HAP-1 (cell line): Measurements from ENCODE around the gene SPATS2.

Source experiments
- DNase-seq, 2 experiments: peaks; one replicate each; pipeline ENCODE4 v3.0.0-alpha.2; 2016 to 2020; ENCODE audit warnings: low spot score in 2 of 2
- H3K27me3 ChIP-seq: fragments of 250-450 bp; sonication (Bioruptor Pico); 2 replicates; pipeline ENCODE4 v1.5.1; 2020; ENCODE audit warnings: low read depth, mild to moderate bottlenecking, moderate library complexity
- H3K36me3 ChIP-seq: fragments of 250-450 bp; sonication (Bioruptor Pico); replicated peaks from 2 replicates; pipeline ENCODE4 v1.5.1; 2020; ENCODE audit warnings: mild to moderate bottlenecking
- H3K4me1 ChIP-seq: fragments of 250-450 bp; sonication (Bioruptor Pico); 2 replicates; pipeline ENCODE4 v1.5.1; 2020; ENCODE audit warnings: mild to moderate bottlenecking
- H3K4me3 ChIP-seq: fragments of 250-450 bp; sonication (Bioruptor Pico); 2 replicates; pipeline ENCODE4 v1.5.1; 2020; ENCODE audit warnings: mild to moderate bottlenecking, moderate library complexity
- H3K9me3 ChIP-seq: fragments of 250-450 bp; sonication (Bioruptor Pico); 2 replicates; pipeline ENCODE4 v1.5.1; 2020; ENCODE audit warnings: mild to moderate bottlenecking, moderate library complexity
- in situ Hi-C: fragments of 300-500 bp; cut with MboI; formaldehyde crosslinking; loops from 3 replicates; pipeline ENCODE4 v1.14.3; 2020; ENCODE audit warnings: low sequenced_read_pairs, inconsistent platforms, mixed read lengths

SPATS2 gene

DNA sequence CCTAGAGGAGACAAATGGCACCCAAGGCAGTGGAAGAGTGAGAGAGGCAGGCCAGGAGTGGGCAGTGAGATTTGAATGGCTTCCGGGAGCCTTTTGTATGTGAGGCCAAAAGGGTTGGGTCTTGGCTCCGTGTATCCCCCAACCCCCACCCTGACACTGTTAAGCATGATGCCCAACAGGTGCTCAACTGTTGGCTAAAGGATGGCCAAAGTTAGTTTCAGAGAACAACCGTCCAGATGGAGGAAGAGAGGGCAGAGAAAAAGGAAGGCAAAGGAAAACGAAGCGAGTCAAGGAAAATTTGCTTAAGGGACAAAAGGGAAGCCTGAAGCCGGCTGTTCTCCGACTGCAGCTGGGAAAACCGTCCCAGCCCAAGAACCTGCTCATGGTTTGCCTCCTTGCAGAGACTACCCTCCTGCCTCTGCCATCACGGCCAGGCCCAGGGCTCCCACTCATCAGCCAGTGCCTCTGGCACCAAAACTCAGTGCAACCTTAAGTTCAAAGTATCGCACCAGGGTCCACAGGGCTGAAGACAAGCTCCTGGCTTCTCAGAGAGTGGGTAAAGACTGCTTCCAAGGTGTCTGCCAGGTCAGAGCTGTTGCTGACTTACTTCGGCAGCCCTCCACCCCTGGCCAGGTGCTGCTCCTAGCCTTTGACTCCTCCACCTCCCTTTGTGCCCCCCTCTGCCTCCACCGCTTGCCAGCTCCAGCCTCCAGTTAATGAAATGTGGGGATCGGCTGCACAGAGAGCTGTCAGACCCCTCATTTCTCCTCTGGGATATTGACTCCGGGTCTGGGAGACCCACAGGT, 26.1 kb upstream of the SPATS2 start:
- Histone ChIP-seq H3K4me3 (no peak overlapping the region), H3K36me3 (no peaks in the 10 kb centered on the region), H3K9me3 (no peaks in the 10 kb centered on the region), H3K27me3 (no peaks in the 10 kb centered on the region), H3K4me1 (peaks cover 10% of the 10 kb centered on the region)
- DNase-seq, result no peak
- in situ Hi-C loops, result loop anchor here (5.0 kb wide), 1 partner anchor 54 kb away; no protein-coding TSS in a partner anchor

DNA sequence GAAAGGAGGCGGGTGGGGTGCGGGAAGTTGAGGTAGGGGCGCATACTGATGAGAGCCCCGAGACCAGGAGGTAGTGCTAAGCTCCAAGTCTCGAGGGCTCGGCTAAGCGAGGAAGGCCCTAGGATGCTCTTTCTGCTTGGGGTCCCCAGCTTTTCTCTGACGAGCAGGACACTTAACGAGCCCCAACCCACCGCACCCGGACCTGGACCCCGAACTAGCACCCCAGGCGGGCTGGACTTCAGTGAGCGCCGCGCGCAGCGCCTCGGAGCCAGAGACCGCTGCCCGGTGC, 25.5 kb upstream of the SPATS2 start:
- peak overlapping the region; percentile 39 for H3K4me3 ChIP-seq
- H3K4me1 ChIP-seq, result peaks cover 7% of the 10 kb centered on the region
- no peaks in the 10 kb centered on the region for H3K27me3 ChIP-seq
- DNase-seq, result no peak
- in situ Hi-C loops, result loop anchor here (5.0 kb wide), 1 partner anchor 54 kb away; no protein-coding TSS in a partner anchor
- H3K36me3 ChIP-seq, result no peaks in the 10 kb centered on the region
- no peaks in the 10 kb centered on the region for H3K9me3 ChIP-seq

DNA sequence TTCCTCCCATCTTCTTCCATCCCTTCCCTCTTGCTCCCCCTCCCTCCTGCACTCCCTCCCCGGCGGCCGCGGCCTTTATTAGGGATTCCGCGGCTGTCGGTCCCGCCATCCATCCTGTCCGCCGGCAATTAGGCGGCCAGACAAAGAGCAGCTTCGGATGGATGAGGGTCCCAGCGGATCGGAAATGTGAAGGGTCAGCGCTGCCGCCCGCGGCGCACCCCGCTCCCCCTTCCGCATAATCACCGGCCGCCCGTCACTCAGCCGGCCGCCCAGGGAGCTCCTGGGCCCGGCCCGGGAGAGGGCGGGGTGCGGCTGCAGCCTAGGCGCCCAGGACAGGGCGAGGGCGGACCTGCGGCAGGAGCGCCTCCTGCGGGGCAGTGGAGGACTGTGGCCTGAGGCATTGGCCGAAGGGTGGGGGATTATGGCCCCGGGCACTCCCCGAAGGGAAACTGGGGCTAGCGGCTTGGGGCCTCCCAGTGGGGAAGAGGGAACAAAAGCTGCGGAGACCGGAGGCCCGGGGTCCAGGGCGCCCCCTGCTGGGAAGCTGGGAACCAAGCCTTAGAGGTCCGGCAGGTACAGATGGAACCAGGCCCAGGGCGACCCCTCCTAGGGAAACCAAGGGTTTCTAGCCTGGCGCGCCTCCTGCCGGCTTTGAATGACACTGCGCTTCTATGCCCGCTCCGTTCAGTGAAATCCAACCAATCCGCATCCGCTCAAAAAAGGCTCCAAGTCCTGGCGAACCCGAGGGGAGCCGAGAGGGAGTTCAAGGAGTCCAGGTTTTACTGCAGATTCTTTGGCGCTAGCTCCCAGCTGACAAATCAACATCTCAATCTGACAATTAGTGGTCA, 25.0 kb upstream of the SPATS2 start:
- peak; percentile 94 to 98 for DNase-seq
- Histone ChIP-seq H3K4me3 (peak overlapping the region; percentile 39), H3K27me3 (no peaks in the 10 kb centered on the region), H3K9me3 (no peaks in the 10 kb centered on the region), H3K4me1 (peaks cover 12% of the 10 kb centered on the region), H3K36me3 (no peaks in the 10 kb centered on the region)
- in situ Hi-C loops, result loop anchor here (5.0 kb wide), 1 partner anchor 55 kb away; no protein-coding TSS in a partner anchor

DNA sequence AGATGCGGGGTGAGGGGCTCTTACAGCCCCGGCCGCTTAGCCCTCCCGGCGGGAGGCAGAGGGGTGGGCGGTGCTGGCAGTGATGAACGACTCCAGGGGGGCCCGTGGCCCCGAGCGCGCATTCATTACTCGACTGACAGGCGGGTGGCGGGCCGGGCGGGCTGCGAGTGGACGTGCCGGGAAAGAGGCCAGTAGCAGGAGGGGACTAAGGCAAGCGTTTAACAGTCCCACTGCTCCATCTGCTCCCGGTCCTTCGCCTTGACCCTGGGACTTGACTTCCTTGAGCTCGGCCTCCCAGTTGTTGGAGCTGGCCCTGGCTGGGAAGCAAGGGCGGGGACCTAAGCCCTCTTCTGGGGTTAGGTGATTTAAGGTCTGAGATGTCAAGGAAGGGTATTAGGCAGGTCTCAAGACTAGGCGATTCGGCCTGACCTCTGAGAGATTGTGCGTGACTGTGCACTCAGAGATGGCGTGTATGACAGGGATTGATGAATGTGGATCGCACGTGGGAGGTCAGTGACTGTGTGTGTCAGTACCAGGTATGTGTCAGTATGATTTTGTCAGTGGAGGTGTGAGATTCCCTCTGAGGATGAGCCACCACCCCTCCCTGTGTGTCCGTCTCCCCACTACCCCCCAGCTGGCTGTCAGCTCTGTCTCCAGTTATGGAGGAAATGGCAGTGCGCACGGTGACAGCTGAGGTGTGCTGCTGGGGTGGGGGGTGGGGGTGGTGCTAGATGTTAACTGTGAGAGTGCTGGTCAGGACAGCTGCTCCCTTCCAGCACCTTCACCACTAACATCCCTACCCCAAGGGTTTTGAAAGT, 24.1 kb upstream of the SPATS2 start:
- in situ Hi-C loops, result loop anchor here (5.0 kb wide), 1 partner anchor 56 kb away; no protein-coding TSS in a partner anchor
- DNase-seq, result no peak
- Histone ChIP-seq H3K9me3 (no peaks in the 10 kb centered on the region), H3K36me3 (no peaks in the 10 kb centered on the region), H3K4me3 (peak overlapping the region; percentile 39), H3K27me3 (no peaks in the 10 kb centered on the region), H3K4me1 (peaks cover 19% of the 10 kb centered on the region)

DNA sequence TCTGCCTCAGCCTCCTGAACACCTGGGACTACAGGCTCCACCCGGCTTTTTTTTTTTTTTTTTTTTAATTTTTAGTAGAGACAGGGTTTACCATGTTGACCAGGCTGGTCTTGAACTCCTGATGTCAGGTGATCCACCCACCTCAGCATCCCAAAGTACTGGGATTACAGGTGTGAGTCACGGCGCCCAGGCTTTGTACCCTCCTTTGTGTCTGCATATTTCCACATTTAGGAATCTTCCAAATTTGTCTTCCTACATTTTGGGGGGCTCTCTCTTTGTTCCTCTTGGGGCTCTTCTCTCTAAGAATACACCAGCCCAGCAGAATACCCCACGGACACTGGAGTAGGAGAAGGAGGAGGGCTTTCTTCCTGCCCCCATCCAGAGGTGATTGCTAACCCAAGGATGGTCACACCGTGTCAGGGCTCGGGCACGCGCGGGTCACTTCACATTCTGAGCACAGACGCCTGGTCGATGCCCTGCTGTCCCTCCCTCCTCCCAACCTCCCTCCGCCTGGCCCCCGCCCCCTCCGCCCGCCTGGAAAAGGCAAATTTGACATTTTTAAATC, 22.7 kb upstream of the SPATS2 start:
- Histone ChIP-seq H3K36me3 (no peaks in the 10 kb centered on the region), H3K4me3 (no peak overlapping the region), H3K9me3 (no peaks in the 10 kb centered on the region), H3K27me3 (no peaks in the 10 kb centered on the region), H3K4me1 (peaks cover 20% of the 10 kb centered on the region)
- in situ Hi-C loops, result loop anchor here (5.0 kb wide), 1 partner anchor 57 kb away; no protein-coding TSS in a partner anchor
- DNase-seq, result no peak

DNA sequence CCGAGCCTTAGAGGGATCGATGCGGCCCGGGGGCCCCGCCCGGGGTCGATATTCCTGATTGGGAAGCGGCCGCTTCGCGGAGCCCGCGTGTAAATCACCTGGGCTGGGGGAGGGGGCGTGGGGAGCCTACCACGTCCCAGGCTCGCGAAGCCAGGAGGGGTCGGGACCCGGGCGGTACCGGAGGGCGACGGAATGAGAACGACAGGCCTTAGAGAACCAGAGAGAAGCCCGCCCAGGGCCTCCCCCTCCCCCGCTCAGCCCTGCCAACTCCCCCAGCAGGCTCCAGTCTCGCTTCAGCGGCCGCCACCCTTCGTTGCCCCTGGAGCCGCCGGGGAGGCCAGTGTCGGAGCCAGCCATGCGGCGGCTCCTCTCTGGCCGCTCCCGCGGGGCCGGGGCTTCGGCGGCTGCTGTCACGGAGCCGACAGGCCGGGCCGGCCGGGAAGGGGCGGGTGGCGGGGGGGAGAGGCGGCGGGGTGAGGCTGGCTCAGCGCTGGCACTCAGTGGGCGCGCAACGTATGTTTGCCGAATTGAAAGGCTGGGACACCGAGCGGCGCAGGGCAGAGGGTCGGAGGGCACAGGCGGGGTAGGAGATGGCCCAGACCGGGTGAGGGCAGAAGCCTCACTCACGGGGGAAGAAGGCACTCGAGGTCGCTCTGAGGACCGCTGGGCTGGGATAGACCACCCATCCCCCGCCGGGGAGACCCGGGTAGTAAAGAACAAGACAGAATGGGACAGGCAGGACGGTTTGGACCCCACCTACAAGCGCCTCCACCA, 22.0 kb upstream of the SPATS2 start:
- peak in 1 of 2 experiments; percentile 46 for DNase-seq
- no peaks in the 10 kb centered on the region for H3K36me3 ChIP-seq
- H3K4me3 ChIP-seq, result no peak overlapping the region
- in situ Hi-C loops, result no loop called here
- H3K4me1 ChIP-seq, result peaks cover 20% of the 10 kb centered on the region
- H3K27me3 ChIP-seq, result no peaks in the 10 kb centered on the region
- no peaks in the 10 kb centered on the region for H3K9me3 ChIP-seq

DNA sequence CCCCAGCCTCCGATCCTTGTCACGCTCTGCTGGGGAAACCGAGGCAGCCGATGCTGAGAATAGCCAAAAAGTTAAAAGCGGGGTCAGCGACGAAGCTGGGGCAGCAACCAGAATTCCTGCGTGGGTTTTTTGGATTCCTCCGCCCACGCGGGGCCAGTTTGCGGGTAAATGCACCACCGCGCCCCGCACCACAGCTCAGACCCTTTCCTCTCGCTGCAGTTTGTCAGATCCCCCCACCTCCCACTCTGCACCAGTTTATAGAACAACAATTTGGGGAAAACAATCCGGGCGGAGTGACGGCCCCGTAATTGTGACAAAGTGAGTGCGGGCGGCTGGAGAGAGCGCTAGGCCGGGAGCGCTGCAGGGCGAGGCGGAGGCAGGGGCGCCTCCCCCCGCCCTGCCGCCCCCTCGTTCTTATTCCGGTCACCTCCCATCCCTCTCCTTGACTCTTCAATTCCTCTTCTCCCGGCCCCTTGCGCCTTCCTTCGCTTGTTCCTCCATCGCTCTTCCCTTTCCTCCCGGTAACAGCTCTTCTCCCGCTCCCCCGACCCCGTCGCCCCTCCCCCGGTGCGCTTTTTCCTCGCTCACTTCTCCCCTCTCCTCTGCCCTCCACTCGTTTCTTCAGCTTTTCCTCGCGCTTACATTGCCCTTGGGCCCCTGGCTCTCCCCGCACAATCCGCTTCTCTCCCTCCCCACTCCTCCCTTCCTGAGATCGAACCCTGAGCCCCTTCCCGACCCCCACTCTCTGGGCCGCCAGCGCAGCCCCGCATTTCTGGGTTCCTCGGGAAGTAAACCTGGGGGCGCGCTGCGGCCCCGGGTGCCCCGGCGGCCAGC, 21.2 kb upstream of the SPATS2 start:
- Histone ChIP-seq H3K27me3 (no peaks in the 10 kb centered on the region), H3K4me1 (peaks cover 20% of the 10 kb centered on the region), H3K36me3 (no peaks in the 10 kb centered on the region), H3K4me3 (no peak overlapping the region), H3K9me3 (no peaks in the 10 kb centered on the region)
- in situ Hi-C loops, result no loop called here
- no peak for DNase-seq

DNA sequence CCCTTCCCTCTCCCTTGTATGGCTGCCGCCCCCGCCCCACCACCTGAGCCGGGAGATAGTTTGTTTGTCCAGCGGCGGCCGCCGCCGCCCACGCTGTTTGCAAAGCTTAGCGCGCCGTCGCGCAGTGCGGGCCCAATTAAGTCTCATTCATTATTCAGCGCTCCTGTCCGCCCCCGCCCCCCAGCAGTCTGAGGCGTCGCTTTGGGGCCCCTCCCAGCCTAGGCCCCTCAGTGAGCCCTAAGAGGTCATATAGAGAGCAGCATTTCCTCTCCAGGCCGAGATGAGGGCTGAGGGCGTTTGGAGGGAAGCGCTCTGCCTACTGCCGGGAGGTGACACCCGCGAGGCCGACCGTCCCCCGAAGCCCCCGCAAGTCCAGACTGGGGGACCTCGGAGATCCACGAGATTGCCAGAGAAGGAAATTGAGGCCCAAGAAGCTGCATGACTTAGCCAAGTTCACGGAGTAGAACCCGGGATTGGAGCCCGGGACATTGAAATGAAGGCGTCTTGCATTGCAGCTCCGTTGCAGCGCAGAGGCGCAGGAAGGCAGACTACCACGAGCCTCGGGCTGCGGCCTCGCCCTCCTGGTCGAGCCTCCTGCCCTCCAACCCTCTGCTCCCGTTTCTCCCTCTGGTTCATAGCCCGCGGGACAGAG, 20.5 kb upstream of the SPATS2 start, which contains the start of gene DNAJC22:
Gene DNAJC22, plus strand, starts transcription at position 230 of the 652 bp plus-strand sequence. CDS start 1,985 bp downstream, outside the sequence.
- in situ Hi-C loops, result no loop called here
- peak in 1 of 2 experiments; percentile 37 for DNase-seq
- Histone ChIP-seq H3K27me3 (no peaks in the 10 kb centered on the region), H3K36me3 (no peaks in the 10 kb centered on the region), H3K9me3 (no peaks in the 10 kb centered on the region), H3K4me1 (peaks cover 20% of the 10 kb centered on the region), H3K4me3 (peak within 1 kb of the TSS; percentile 16)

DNA sequence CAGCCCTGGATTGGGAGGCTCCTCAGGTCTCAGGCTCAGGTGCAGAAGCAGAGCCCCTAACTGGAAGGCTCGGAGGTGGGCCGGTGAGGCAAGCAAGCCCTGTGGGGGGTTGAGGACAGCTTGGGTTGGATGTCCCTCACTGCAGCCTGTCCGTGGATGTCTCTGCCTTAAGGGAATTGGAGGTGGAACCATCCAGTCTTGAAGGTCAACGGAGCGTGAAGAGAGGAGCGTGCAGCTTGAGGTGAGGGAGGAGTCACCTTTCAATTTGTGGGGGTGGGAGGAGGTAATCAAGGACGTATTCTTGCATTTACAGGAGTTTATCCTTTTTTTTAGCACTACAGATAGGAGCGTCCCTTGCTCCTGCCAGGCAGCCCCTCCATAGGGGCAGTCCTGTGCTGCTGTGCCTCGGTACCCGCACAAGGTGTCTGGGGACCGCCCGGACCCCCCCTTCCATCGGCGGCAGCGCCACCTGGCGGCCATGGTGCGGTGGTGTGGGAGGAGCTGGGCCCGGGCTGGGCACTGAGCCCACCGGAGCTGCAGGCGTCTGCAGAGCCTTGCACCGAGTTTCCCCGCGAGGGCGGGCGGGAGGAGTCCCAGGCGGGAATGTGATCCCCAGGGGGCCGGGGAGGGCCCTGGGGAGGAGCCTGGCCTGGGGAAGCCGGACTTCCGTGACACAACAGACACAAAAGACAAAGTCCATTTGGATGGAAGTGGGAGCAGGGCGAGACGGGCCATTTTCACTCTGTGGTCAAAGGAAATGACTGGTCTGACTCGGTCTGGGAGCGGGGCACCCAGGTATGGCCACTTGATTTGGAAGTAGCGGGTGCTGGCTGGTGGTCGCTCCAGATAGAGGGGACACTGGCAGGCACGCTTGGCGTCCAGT, 19.7 kb upstream of the SPATS2 start:
- H3K27me3 ChIP-seq, result no peaks in the 10 kb centered on the region
- H3K4me3 ChIP-seq, result peak overlapping the region; percentile 16
- in situ Hi-C loops, result no loop called here
- H3K36me3 ChIP-seq, result no peaks in the 10 kb centered on the region
- peak; percentile 73 to 94 for DNase-seq
- peaks cover 20% of the 10 kb centered on the region for H3K4me1 ChIP-seq
- no peaks in the 10 kb centered on the region for H3K9me3 ChIP-seq

DNA sequence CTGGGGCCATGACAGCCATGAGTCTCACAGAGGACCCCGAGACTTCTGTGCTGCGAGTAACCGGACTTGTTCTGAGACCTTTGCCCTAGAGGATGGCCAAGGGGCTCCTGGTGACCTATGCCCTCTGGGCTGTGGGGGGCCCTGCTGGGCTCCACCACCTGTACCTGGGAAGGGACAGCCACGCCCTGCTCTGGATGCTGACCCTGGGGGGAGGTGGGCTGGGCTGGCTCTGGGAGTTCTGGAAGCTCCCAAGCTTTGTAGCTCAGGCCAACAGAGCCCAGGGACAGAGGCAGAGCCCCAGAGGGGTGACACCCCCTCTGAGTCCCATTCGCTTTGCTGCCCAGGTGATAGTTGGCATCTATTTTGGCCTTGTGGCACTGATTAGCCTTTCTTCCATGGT, 18.5 kb upstream of the SPATS2 start:
- Histone ChIP-seq H3K27me3 (no peaks in the 10 kb centered on the region), H3K9me3 (no peaks in the 10 kb centered on the region), H3K4me1 (peaks cover 12% of the 10 kb centered on the region), H3K4me3 (no peak overlapping the region), H3K36me3 (no peaks in the 10 kb centered on the region)
- in situ Hi-C loops, result no loop called here
- DNase-seq, result no peak

DNA sequence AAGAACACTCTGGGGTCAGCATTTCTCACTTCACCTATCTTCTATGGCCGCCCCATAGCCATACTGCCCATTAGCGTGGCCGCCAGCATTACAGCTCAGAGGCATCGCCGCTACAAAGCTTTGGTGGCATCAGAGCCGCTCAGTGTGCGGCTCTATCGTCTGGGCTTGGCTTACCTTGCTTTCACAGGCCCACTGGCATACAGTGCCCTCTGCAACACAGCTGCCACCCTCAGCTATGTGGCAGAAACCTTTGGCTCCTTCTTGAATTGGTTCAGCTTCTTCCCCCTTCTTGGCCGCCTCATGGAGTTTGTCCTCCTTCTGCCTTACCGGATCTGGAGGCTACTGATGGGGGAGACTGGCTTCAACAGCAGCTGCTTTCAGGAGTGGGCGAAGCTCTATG, 18.0 kb upstream of the SPATS2 start:
- in situ Hi-C loops, result no loop called here
- DNase-seq, result no peak
- Histone ChIP-seq H3K27me3 (no peaks in the 10 kb centered on the region), H3K9me3 (no peaks in the 10 kb centered on the region), H3K4me3 (no peak overlapping the region), H3K4me1 (peaks cover 12% of the 10 kb centered on the region), H3K36me3 (no peaks in the 10 kb centered on the region)
